Stimulated activated CD8-positive, alpha-beta memory T cell treated with anti-CD3 and anti-CD28 coated beads, Interleukin-7, amount 100 ng/mL, for 1 hour (primary cell): ENCODE data around the gene ASPG.

ENCODE experiments used
- DNase-seq, 2 donors: peaks; one replicate each; pipeline ENCODE4 v3.0.0-alpha.2; 2020; ENCODE audit warnings: low read depth in 2 of 2

The ASPG gene

DNA sequence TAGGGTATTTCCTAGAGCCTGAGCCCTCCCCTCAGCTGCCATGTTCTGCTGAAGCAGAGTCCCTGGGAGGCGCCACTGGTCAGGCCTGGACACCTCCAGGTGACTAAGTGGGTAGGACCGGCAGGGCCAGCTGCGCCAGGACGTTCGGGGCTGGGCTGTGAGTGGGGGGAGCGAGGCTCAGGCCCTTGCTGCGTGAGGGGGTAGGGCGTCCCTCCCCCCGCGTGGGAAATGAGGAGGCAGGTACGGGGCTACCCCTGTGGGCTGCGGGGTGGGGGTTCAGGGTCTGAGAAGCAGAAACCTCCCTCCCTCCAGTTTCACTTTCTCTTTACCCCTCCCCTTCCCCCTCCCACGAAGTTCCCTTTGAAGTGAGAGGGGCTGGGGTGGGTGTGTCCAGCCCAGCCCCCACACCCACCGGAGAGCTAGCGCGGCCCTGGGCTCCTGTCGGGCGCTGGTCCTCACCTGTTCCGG lies 30.8 kb downstream of the ASPG start:
- DNase-seq = no peak

DNA sequence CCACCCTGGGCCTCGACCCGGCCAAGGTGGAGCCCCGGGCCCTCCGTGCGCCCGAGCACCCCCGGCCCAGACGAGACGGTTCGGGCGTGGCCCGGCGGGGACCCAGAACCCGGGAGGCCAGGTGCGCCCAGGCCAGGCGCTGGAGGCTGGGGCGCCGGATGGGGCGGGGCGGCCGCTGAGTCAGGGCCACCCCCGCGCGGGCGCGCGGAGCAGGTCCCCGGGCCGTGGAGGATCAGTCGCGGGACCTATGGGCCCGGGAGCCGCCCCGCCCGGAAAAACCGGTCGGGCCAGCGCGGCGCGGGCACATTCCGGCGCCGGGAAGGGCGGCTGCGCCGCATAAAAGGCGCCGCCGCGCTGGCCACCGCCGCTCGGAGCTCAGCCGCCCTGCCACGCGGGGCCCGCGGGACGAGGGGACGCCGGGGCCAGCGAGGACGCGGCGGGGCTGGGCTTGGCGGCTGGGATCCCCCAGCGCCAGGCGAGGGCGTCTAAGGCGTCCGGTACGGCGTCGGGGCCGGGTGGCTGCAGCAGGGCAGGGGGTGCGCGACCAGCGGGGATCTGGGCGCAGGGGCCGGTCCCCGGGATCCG lies 31.3 kb downstream of the ASPG start:
- DNase-seq = no peak

DNA sequence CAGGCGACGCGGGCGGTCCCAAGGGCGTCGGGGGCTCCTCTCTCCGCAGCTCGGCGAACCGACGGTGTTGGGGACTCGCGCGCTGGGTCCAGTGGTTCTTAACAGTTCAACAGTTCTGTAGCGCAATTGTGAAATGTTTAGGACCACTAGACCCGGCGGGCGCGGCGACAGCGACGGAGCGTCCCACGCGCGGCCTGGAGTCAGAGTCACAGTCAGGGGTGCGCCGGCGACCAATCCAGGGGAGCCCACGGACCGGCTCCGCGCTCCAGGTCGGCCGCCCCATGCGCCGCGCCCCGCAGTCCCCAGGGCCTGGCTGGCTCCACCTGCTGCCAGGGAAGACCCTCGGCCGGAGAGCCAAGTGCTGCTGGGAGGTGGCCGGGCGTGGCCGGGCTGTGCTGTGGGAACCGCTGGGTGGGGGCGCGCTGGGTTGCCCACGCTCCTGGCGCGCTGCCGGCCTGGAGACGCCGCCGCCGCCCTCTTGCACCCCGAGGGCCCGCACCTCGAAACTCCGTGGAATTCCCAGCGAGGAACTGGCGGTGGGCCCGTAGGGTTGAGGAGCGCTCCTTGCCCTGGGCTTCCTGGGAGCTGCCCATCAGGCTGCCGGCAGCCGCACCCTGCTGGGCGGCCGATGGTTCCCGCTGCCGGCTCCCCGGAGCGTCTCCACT lies 32.0 kb downstream of the ASPG start:
- no peak for DNase-seq

DNA sequence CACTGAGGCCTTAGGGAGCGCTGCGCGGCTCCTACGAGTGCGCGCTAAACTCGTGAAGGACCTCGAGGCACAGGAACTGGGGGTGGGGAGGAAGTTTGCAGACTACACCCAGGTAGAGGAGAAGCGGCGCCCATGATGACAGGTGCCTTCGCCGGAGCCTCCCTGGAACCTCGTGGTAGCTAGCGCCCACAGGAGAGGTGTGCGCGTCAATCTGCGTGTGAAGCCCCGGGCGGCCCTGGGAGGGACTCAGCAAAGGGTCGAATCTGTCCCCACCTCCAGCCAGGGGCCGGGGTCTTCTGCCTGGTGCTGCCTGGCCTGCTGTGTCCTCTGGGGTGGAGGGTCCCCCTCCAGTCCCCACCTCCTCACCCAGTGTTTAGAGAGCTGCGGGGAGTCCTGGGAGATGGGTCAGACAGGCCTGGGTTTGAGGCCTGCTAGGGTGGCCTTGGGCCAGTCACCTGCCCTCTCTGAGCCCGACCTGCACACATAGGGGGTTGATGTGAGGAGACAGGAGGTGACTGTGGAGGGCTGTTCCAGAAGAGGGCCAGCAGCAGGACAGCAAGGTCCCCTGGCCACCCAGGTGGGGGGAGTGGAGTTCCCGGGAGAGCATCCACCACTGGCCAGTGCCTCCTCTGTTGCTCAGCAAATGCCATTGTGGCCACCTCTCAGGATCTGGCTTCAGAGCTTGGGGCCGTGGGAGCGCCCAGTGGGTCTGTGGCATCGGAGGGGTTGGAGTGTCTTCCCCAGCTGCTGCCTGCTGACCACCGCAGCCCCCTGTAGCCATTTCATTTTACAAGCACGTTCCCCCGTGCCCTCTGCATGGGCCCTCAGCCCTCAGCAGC lies 32.7 kb downstream of the ASPG start:
- DNase-seq = no peak

DNA sequence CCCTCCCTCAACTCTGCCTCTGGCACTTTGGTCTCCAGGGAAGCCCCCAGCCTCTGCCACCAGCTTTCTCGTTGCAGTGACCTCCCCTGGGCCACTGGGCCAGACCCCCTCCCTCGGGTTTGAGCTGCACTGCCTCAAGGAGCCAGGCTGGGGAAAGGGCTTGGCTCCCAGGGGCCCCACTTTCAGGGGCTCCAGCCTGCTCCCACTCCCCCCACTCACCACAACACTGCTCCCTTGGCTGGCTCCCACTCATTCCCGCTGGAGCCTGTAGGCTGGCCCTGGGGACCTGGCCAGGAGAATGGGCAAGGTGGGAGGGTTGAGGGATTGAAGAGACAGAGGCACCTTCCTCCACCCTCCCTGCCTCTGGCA lies 33.6 kb downstream of the ASPG start:
- DNase-seq = no peak

DNA sequence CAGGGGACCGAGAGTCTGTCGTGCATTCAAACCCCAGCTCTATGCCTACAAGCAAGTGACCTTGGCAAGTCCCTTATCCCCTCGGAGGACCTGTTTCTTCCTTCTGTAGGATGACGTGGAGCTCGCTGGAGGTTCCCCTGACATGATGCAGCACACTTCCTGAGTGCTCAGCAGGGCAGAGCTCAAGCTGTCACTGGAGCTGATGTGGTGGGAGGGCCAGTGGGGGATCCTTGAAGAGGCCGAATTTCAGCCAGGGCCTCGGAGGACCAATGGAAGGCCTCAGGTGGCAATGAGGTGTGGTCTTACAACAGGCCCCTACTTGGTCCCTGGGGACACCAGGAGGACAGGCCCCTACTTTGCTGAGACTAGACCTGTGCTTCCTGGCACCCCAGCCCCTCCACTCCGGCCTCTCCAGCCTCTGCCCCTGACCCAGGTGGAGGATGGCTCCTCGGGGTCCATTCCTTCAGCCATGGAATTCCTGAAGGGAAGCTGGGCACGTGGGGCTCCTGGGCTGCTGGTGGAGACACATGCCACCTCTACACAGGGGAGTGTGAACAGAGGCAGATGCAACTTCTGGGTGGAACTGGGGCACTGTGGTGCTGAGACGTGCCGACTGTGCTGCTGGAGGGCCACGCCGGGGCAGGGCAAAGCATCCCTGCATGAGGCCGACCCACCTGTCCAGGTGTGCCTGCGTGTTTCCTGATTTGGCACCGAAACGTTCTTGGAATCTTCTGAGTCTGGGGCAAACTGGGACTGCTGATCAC lies 34.2 kb downstream of the ASPG start:
- no peak for DNase-seq

DNA sequence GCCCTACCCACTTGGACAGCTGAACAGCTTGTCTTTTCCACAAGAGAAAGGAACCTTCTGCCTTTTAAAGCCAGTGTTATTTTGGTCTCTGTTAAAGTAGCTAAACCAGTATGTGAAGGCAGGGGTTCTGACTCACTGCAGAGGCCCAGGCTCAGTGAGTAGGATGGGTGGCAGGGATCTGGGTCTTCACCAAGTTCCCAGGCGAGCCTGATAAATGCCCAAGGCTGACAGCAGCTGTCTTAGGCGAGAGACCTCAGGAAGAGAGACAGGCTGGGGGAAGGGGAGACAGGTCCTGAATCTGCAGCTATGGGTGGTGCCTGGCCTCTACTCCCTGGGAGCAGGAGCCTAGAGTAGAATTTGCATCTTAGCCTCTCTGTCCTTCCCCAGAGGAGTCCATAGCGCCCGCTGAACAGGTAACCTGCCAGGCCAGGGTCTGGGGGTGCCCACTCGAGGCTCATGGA lies 34.8 kb downstream of the ASPG start:
- DNase-seq = no peak

DNA sequence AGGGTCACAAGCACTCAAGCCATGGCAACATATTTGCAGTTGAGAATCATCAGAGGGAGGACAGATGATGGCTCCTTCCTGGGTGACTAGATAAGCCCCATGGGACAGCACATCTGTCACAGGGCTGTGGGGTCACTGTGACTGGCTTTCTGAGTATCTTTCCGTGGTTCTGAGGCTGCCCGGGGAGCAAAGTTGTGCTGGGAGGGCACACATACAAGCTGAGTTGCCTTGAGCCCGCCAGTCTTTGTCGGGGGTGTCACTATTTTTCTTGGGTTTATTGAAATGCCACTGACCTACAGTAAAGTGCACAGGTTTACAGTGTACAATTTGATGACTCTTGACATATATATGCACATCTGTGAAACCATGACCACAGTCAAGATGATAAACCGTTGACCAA lies 35.6 kb downstream of the ASPG start:
- no peak for DNase-seq

DNA sequence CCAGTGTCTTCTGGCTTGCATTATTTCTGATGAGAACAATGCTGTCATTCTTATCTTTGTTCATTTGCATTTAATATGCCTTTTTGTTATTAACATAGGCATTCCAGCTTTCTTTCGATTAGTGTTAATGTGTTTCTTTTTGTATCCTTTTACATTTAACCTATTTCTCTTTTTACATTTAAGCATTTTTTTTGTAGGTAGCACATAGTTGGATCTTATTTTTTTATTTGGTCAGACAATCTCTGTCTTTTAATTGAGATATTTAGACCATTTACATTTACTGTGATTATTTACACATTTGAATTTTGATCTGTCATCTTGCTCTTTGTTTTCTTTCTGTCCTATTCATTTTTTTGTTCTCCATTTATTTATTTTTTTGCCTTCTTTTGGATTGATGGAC lies 38.4 kb downstream of the ASPG start:
- no peak for DNase-seq

DNA sequence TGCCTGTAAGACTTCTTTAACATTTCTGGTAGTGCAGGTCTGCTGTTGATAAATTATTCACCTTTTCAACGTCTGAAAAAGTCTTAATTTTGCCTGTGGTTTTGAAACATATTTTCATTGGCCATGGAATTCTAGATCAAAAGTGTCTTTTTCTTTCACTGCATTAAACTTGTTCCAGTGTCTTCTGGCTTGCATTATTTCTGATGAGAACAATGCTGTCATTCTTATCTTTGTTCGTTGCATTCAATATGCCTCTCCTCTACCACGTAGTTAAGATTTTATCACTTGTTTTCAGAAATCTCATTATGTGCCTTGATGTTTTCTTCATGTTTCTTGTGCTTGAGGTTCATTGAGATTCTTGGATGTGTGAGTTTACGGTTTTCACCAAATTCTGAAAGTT lies 39.5 kb downstream of the ASPG start:
- DNase-seq = no peak

DNA sequence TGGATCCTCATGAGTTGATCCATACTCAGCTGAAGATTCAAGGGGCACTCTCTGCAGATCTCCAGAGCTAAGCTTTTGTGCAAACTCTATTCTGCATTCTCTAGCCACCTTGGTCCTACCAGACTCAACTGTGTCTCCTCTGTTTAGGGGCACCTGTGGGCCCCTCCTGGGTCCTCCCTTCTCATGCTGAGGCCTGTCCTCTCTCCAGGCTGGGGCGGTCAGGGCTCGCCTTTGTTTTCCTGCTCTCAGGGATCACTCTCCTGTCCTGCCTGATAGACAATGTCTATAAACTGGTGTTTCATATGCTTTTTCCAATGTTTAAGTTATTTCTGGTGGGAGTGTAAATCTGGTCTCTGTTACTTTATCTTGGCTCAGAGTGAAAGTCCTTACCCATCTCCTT lies 41.3 kb downstream of the ASPG start:
- DNase-seq = no peak

DNA sequence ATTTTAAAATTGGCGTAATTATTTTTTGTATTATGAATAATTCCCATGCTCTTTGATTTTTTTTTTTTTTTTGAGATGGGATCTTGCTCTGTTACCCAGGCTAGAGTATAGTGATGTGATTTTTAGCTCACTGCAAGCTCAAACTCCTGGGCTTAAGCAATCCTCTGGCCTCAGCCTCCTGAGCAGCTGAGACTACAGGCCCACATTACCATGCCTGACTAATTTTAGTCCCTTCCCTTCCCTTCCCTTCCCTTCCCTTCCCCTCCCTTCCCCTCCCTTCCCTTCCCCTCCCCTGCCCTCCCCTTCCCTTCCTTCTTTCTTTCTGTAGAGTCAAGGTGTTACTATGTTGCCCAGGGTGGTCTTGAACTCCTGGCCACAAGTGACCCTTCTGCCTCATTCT lies 43.5 kb downstream of the ASPG start:
- DNase-seq = no peak

DNA sequence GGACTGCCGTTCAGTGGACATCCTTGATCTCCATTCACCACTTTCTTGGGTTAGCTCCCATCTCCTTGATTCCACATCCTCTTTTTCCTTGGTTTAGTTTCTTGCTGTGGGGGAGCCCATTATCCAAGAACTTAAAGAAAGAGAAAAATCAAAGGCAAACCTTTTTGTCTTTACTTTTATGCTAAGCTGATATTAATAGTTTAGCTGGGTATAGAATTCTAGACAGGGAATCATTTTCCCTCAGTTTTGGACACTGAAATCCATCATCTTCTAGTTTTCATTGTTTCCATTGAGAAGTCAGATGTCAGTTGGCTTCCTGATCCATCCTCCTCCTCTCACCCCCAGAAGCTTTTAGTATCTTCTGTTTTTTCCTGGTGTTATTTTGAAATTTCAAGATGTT lies 44.1 kb downstream of the ASPG start:
- no peak for DNase-seq

DNA sequence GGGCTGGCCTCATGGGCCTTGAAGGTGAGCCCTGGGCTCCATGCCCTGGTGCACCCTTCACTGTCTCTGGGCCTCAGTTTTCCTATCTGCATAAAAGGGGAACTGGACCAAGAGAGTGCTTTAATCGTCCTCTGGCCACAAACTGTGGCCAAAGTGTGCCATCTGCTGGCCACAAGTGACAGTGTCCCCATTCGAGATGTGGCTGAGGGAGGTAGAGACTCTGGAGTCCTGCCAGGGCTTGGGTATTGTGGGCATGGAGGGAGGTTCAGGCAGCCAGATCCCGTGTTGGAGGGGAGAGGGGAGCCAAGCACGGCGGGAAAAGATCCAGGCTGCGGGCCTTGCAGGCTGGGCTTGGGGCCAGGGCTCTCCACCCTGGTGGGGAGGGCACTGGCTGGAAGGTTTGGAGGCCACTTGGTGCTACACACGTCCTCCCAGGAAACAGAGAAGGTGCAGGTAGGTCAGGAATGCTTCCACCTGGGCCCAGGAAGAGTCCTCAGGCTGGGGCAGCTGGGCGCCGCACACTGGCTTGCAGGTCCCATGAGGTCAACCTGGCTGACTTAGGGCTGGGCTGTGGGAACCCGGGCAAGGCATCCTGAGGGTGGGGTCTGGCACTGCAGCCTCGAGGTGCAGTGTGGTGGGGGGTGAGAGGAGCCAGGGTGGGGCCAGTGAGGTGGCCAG lies 45.6 kb downstream of the ASPG start:
- no peak for DNase-seq

DNA sequence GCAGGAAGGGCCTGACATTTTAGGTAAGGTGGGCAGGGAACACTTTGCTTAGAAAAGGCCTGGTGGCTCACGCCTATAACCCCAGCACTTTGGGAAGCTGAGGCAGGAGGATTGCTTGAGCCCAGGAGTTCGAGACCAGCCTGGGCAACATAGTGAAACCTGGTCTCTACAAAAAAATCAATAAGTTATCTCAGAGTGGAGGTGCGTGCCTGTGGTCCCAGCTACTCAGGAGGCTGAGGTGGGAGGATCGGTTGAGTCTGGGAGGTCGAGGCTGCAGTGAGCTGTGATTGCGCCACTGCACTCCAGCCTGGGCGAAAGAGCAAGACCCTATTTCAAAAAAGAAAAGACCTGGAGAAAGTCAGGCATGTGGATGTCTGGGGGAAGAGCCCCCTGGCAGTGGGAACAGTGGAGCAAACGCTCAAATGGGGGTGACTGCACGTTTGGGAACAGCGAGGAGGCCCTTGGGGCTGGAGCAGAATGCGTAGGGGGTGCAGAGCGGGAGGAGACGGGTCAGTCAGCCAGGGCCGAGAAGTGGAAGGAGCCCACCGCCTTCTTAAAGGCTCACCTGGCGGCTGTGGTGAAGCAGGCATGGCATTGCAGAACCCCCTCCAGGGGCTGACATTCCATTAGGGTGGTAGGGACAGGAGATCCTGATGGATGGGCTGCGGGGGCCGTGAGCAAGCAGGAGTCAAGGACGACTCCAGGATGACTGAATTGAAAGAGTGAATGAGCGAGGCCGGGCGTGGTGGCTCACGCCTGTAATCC lies 46.6 kb downstream of the ASPG start:
- DNase-seq = no peak

DNA sequence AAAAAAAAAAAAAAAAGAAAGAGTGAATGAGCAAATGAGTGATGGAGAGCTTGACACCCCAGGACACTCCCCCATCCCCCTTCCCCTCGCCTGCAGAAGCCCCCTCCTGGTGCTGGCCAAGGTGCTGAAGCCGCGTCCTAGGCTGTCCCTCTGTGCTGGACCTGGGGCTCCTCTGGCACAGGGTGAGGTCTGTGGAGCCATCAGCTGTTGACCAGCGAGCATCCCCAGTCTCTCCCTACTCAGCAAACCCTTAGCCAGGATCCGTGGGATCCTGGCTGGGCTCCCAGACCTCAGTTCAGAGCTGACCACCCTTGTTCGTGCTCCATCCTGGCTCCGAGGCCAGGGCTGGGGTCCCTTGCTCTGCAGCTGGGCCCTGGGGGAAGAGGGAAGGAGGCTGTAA lies 47.5 kb downstream of the ASPG start:
- DNase-seq = no peak

DNA sequence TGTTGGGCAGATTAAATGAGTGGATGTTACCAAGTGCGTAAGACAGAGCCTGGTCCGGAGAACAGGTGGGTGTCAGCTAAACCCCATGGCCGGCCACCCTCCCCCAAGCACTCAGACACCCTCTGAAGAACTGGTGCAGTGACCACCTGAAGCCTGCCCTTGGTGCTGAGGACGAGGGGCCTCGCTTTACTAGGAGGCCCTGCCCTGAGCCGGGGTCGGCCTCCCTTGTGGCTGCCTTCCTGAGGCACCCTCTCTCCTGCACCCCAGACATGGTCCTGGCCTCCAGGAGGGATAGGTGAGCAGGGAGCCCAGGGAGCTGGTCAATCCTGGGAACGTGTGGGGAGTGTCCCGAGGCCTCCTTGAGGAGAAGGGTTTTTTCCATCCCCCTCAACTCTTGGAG lies 48.0 kb downstream of the ASPG start:
- no peak for DNase-seq

DNA sequence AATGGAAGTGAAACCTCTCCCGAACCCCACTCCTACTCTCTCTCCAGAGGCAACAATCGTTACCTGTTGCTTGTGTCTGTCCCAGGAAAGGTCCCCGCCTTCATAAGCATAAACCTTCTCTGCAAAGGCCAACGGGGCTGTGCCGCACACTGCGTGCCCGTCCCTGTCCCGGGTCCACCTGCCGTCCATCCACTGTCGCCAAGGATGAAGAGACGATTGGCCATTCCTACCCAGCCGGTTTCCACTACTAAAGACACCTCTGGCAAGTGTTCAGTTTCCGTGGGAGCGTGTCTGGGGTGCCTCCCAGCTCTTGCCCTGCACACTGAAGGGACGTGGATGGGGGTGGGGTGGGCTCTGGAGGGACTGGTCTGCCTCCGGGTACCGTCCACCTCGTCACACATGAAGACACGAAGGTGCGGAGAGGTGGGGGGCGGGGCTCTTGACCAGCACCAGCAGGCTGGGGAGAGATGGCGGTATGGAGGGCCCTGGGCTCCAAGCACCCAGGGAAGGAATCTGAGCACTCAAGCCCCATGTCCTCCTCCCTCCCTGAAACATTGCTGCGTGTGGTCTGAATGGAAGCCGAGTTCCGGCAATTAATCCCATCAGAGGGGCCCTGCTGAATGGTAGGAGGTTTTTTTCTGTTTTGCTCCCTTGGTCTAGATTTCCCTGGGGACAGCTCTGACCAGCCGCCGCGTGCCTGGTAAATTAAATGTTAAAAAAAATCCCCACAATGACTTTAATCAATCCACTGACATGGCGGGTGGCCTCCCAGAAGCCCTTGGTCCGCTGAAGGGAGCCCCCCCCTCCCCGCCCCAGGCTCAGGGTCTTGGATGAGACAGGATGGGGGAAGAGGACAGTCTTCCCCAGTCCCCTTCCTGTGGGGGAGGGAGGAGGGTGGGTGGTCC lies 48.8 kb downstream of the ASPG start:
- no peak for DNase-seq

DNA sequence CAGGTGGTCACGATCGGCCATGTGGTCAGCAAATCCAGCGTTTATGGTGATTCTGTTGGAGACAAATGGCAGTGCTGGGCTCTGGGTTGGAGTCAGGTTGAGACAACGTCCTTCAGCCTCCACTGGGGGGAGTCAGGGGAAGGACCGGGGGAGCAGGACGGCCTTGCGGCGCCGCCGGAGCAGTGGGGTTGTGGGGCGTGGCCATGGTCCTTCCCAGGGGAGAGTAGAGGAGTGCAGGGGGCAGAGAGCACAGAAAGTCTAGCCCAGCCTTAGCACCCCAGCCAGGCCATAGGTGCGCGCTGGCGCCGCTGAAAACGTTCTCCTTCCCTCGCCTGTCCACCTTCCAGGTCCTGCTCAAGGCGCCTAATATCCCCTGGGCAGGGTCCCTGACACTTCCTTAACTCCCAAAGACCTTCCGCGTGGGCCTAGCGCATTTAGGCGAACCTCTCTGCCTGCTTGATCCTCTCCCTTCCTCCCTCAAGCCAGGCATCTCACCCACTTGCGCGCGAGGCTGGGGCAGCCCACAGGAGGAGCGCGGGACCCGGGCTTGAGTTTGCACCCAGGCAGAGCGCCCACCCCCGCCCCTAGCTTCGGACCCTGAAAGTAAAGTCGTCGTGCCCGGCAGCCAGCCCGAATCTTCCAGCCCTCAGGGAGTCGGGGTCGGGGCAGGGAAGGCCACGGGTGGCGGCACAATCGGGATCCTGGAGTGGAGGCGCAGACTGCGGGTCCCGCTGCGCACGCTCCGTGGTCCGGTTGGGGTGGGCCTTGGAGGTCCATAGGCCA lies 49.8 kb downstream of the ASPG start:
- no peak for DNase-seq
